Smooth muscle cell (in vitro differentiated cells): ENCODE measurements around the gene PPM1F. TPM values are rescaled to one million over a fixed set of nuclear protein-coding genes. Genes with fewer than 3 reads are reported as not detected.
"Not testable (repeated sequence)": the region's sequence is repeated elsewhere in the genome, so short reads cannot be mapped to it uniquely, and the experiment has no call there.

Experiments used
- DNase-seq: peaks from one replicate; lab custom pipeline; 2025; ENCODE audit not compliant: unreplicated experiment; lab: John Stamatoyannopoulos, UW
- H2AFZ ChIP-seq: fragments of 200-600 bp; sonication (generic); 2 replicates; pipeline ENCODE4 v1.6.0; 2016; ENCODE audit warnings: antibody characterized with exemption, low read depth, mild to moderate bottlenecking
- H3F3A ChIP-seq: fragments of 200-600 bp; sonication (generic); 2 replicates; pipeline ENCODE4 v1.6.0; 2017; ENCODE audit warnings: antibody characterized with exemption, low read depth
- H3K27ac ChIP-seq: fragments of 200-600 bp; sonication (generic); 2 replicates; pipeline ENCODE4 v1.5.1; 2016; ENCODE audit warnings: low read depth, mild to moderate bottlenecking
- H3K27me3 ChIP-seq: fragments of 200-600 bp; sonication (generic); 2 replicates; pipeline ENCODE4 v1.6.1; 2016; ENCODE audit warnings: low read depth, mild to moderate bottlenecking
- H3K36me3 ChIP-seq: fragments of 200-600 bp; sonication (generic); 2 replicates; pipeline ENCODE4 v1.5.1; 2016; ENCODE audit warnings: low read depth
- H3K4me1 ChIP-seq: fragments of 200-600 bp; sonication (generic); 2 replicates; pipeline ENCODE4 v1.5.1; 2016; ENCODE audit warnings: low read depth
- H3K4me2 ChIP-seq: fragments of 200-600 bp; sonication (generic); 2 replicates; pipeline ENCODE4 v1.6.0; 2016; ENCODE audit warnings: mild to moderate bottlenecking
- H3K4me3 ChIP-seq: fragments of 200-600 bp; sonication (generic); 2 replicates; pipeline ENCODE4 v1.5.1; 2016; ENCODE audit warnings: mild to moderate bottlenecking
- H3K79me2 ChIP-seq: fragments of 200-600 bp; sonication (generic); 2 replicates; pipeline ENCODE4 v1.6.0; 2016; ENCODE audit warnings: low read depth, mild to moderate bottlenecking
- H3K9ac ChIP-seq: fragments of 200-600 bp; sonication (generic); 2 replicates; pipeline ENCODE4 v1.6.0; 2016; ENCODE audit warnings: low read depth
- H3K9me3 ChIP-seq: fragments of 200-600 bp; sonication (generic); replicated peaks from 2 replicates; pipeline ENCODE4 v1.5.1; 2016; ENCODE audit warnings: low read depth
- H4K20me1 ChIP-seq: fragments of 200-600 bp; sonication (generic); 2 replicates; pipeline ENCODE4 v1.6.0; 2016; ENCODE audit warnings: low read depth
- WGBS: methylation state at CpG from one replicate; pipeline ENCODE4 v1.1.7; 2016; ENCODE audit warnings: low lambda C conversion rate; 5-methylcytosine and 5-hydroxymethylcytosine counted together
- polyA plus RNA-seq: library from polyadenylated mRNA; unstranded; fragments of >200 nt; fragmentation: Nextera tagmentation; extraction: Ambion mirVana; gene quantifications from 2 replicates; pipeline ENCODE4 v1.2.1, GENCODE V29; 2016
- total RNA-seq: library from RNA; depleted of rRNA; stranded (reverse); fragments of >200 nt; gene quantifications from 2 replicates; pipeline ENCODE4 v1.2.3, GENCODE V29; 2014
- TF ChIP-seq, protein P1 (sequence below): fragments of 200-600 bp; sonication (generic); IDR thresholded peaks from 2 replicates; pipeline ENCODE4 v1.5.1; 2017; ENCODE audit warnings: borderline replicate concordance, mild to moderate bottlenecking, antibody characterized with exemption; ENCODE audit not compliant: insufficient read depth, poor library complexity, severe bottlenecking

Gene PPM1F
- total and polyA plus RNA-seq, 2 experiments from 2014 or later: 11.8 to 15.2 TPM

DNA sequence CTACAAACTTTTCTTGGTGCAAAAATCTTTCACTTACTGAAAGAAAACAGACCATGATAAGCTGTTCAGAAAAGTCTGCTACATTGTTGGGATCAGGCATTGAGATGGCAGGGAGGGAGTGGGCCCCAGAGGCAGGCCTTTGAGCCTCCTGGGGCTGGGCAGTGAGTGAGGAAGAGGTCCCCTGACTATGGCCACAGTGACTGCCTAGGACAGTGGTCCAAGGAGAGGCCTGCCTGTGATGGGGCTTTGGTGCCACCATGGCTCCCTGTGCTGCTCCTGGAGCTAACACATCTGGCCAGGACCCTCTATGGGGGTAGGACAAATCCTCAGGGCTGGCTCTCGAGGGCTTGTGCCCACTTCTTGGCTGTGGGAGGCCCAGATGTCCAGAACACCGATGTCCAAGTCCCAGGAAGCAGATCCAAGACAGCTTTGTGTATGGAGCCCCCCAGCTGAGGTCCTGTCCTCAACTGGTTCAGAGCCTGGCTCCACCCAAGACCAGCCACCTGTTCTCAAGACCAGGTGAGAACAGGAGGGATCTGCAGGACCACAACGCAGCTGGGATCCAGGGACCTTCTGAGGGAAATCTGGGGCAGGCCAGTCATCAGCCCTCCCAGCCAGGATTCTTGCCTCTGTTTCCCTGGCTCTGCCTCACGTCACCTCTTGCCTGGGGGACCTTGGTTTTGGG lies 36.9 kb downstream of the PPM1F start:
- H3K4me2 ChIP-seq: no peak overlapping the region
- DNase-seq: no peak
- H3K36me3 ChIP-seq: no peaks in the 10 kb centered on the region
- 88% methylated on average over 4 of the region's 4 CpGs for whole genome bisulfite sequencing
- H3K4me3 ChIP-seq: no peak overlapping the region
- no peak overlapping the region for H3K27ac ChIP-seq
- no peaks in the 10 kb centered on the region for H3F3A ChIP-seq
- TF ChIP-seq, protein P1, sequence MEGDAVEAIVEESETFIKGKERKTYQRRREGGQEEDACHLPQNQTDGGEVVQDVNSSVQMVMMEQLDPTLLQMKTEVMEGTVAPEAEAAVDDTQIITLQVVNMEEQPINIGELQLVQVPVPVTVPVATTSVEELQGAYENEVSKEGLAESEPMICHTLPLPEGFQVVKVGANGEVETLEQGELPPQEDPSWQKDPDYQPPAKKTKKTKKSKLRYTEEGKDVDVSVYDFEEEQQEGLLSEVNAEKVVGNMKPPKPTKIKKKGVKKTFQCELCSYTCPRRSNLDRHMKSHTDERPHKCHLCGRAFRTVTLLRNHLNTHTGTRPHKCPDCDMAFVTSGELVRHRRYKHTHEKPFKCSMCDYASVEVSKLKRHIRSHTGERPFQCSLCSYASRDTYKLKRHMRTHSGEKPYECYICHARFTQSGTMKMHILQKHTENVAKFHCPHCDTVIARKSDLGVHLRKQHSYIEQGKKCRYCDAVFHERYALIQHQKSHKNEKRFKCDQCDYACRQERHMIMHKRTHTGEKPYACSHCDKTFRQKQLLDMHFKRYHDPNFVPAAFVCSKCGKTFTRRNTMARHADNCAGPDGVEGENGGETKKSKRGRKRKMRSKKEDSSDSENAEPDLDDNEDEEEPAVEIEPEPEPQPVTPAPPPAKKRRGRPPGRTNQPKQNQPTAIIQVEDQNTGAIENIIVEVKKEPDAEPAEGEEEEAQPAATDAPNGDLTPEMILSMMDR: no peak
- H3K9me3 ChIP-seq: no peaks in the 10 kb centered on the region
- no peaks in the 10 kb centered on the region for H3K27me3 ChIP-seq
- H3K4me1 ChIP-seq: peaks cover 14% of the 10 kb centered on the region
- no peak overlapping the region for H3K9ac ChIP-seq
- no peaks in the 10 kb centered on the region for H3K79me2 ChIP-seq
- H2AFZ ChIP-seq: no peak overlapping the region
- no peaks in the 10 kb centered on the region for H4K20me1 ChIP-seq

DNA sequence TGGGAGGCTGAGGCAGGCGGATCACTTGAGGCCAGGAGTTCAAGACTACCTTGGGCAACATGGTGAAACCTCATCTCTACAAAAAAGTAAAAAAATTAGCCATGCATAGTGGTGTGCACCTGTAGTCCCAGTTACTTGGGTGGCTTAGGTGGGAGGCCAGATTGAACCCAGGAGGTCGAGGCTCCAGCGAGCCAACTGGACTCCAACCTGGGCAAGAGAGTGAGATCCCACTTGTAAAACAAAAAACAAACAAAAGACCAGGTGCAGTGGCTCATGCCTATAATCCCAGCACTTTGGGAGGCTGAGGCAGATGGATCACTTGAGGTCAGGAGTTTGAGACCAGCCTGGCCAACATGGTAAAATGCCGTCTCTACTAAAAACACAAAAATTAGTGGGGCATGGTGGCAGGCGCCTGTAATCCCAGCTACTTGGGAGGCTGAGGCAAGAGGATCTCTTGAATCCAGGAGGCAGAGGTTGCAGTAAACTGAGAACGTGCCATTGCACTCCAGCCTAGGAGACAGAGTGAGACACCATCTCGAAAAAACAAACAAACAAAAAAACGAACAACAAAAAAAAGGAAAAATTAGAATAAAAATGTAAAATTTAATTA lies 38.5 kb downstream of the PPM1F start:
- H3K79me2 ChIP-seq, H3K4me3 ChIP-seq, H3F3A ChIP-seq, DNase-seq, H3K9ac ChIP-seq, H3K27ac ChIP-seq, H3K4me2 ChIP-seq, H3K36me3 ChIP-seq, H3K4me1 ChIP-seq, H3K27me3 ChIP-seq, H4K20me1 ChIP-seq, H3K9me3 ChIP-seq, H2AFZ ChIP-seq: not testable (repeated sequence)
- 96% methylated on average over 8 of the region's 8 CpGs for WGBS

DNA sequence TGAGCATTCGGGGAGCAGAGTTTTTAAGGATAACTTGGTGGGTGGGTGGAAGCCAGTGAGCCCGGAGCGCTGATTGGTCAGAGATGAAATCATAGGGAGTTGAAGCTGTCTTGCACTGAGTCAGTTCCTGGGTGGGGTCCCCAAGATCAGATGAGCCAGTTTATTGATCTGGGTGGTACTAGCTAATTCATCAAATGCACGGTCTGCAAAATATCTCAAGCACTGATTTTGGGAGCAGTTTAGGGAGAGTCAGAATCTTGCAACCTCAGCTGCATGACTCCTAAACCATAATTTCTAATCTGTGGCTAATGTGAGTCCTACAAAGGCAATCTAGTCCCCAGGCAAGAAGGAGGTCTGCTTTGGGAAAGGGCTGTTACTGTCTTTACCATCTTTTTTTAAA lies 42.3 kb downstream of the PPM1F start:
- not testable (repeated sequence) for H2AFZ ChIP-seq, H3K27ac ChIP-seq, H3K4me1 ChIP-seq, H3K79me2 ChIP-seq, H4K20me1 ChIP-seq, H3K36me3 ChIP-seq, H3K9ac ChIP-seq, H3K9me3 ChIP-seq, H3F3A ChIP-seq, H3K27me3 ChIP-seq, DNase-seq, H3K4me3 ChIP-seq, H3K4me2 ChIP-seq
- WGBS: 93% methylated on average over 4 of the region's 4 CpGs

DNA sequence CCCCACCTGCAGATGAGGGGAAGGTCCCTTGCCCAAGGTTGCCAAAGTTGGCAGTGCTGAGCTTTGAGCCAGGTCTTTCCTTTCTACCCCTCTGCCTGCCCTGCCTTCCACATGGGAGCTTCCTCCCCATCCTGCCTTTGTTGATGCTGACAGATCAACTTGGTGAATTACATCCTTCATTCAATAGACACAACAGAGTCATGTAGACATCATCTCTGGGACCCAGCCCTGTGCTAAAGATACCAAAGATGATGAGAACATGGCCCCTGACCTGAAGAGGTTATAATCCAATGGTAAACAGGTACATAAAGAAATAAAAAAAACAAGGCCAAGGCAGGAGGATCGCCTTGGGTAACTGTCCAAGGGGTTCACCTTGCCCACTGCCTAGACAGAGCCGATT lies 42.8 kb downstream of the PPM1F start:
- Histone ChIP-seq H2AFZ (no peak overlapping the region), H3K36me3 (no peaks in the 10 kb centered on the region), H3K27ac (no peak overlapping the region), H3K4me1 (no peaks in the 10 kb centered on the region), H3K4me3 (no peak overlapping the region), H3K27me3 (no peaks in the 10 kb centered on the region), H3K9ac (no peak overlapping the region), H4K20me1 (no peaks in the 10 kb centered on the region), H3K4me2 (no peak overlapping the region), H3K9me3 (no peaks in the 10 kb centered on the region), H3K79me2 (no peaks in the 10 kb centered on the region), H3F3A (no peaks in the 10 kb centered on the region)
- no peak for DNase-seq
- TF ChIP-seq, protein P1: no peak
- WGBS: 92% methylated on average over 2 of the region's 2 CpGs
